Inferior parietal cortex (tissue), 1 donor: ENCODE results near the gene SHTN1.

Experiments
- DNase-seq: peaks from one replicate; pipeline ENCODE4 v3.0.0-alpha.2; 2016; ENCODE audit errors: extremely low spot score

The SHTN1 gene

GRCh38 chr10:117005026-117005526 lies at the start of gene SHTN1:
SHTN1 (minus strand) TSS chr10:117005187; CDS start chr10:117005079, 108 bp downstream.
- DNase-seq, result no peak

- no peak for DNase-seq
Measured at GRCh38 chr10:117053482-117053881, 48.5 kb upstream of the SHTN1 start.

GRCh38 chr10:117047947-117048346 lies 43.0 kb upstream of the SHTN1 start:
- DNase-seq, result no peak

GRCh38 chr10:117016266-117016665 lies 11.3 kb upstream of the SHTN1 start:
- no peak for DNase-seq

GRCh38 chr10:117014835-117015234 lies 9.8 kb upstream of the SHTN1 start:
- no peak for DNase-seq

GRCh38 chr10:117007080-117007479 lies 2.1 kb upstream of the SHTN1 start:
- no peak for DNase-seq

- no peak for DNase-seq
Measured at GRCh38 chr10:117005527-117006055, 604 bp upstream of the SHTN1 start.

- DNase-seq, result no peak
Measured at GRCh38 chr10:117004227-117005025, 561 bp downstream of the SHTN1 start.

GRCh38 chr10:117003336-117003735 lies 1.7 kb downstream of the SHTN1 start:
- no peak for DNase-seq

- no peak for DNase-seq
Measured at GRCh38 chr10:117002206-117002605, 2.8 kb downstream of the SHTN1 start.

GRCh38 chr10:117001144-117001543 lies 3.8 kb downstream of the SHTN1 start:
- no peak for DNase-seq

- DNase-seq, result no peak
Measured at GRCh38 chr10:117000580-117000979, 4.4 kb downstream of the SHTN1 start.

- DNase-seq, result no peak
Measured at GRCh38 chr10:116998172-116998571, 6.8 kb downstream of the SHTN1 start.

- DNase-seq, result no peak
Measured at GRCh38 chr10:116997015-116997414, 8.0 kb downstream of the SHTN1 start.

GRCh38 chr10:116995648-116996047 lies 9.3 kb downstream of the SHTN1 start:
- DNase-seq, result no peak

- DNase-seq, result no peak
Measured at GRCh38 chr10:116994113-116994890, 10.7 kb downstream of the SHTN1 start.

GRCh38 chr10:116993610-116994009 lies 11.4 kb downstream of the SHTN1 start:
- no peak for DNase-seq

GRCh38 chr10:116992183-116992582 lies 12.8 kb downstream of the SHTN1 start:
- no peak for DNase-seq

- DNase-seq, result no peak
Measured at GRCh38 chr10:116990276-116990800, 14.6 kb downstream of the SHTN1 start.

- DNase-seq, result no peak
Measured at GRCh38 chr10:116989439-116989838, 15.5 kb downstream of the SHTN1 start.

- DNase-seq, result no peak
Measured at GRCh38 chr10:116988311-116988710, 16.7 kb downstream of the SHTN1 start.

GRCh38 chr10:116985611-116986010 lies 19.4 kb downstream of the SHTN1 start:
- no peak for DNase-seq
